Measurements from ENCODE around the gene METTL25.

- TF ChIP-seq CTCF (conservative IDR thresholded peaks at IDR 0.05; ENCODE audit: low read depth in 2 of 2), result no peak
- TF ChIP-seq REST (IDR thresholded peaks at IDR 0.05; ENCODE audit: unreplicated experiment), result no peak
- TF ChIP-seq EZH2 (IDR thresholded peaks at IDR 0.05; ENCODE audit: low read depth, unreplicated experiment), result no peak
- TF ChIP-seq POLR2AphosphoS5 (IDR thresholded peaks at IDR 0.05; ENCODE audit: low read depth), result no peak
- no peak for TF ChIP-seq JUNB (IDR thresholded peaks at IDR 0.05; ENCODE audit: unreplicated experiment)
- no peak for TF ChIP-seq ZNF331 (CRISPR knock-in tag; IDR thresholded peaks at IDR 0.05; ENCODE audit: low read depth)
- no peak for TF ChIP-seq CREB1 (CRISPR knock-in tag; IDR thresholded peaks at IDR 0.05; ENCODE audit: low read depth)
- no peak for TF ChIP-seq EZH2phosphoT487 (IDR thresholded peaks at IDR 0.05; ENCODE audit: unreplicated experiment)
Observed at GRCh38 chr12:82514880-82515279, 156.6 kb downstream of the METTL25 start.
